NCI-H2227 treated with DMSO at 0.1 percent for 48 hours (cell line): ENCODE measurements around the gene NAT10.
"Not testable (repeated sequence)": the region's sequence is repeated elsewhere in the genome, so short reads cannot be mapped to it uniquely, and the experiment has no call there.

Source experiments
- DNase-seq: peaks from one replicate; lab custom pipeline; 2025; lab: John Stamatoyannopoulos, UW

The NAT10 gene

GRCh38 chr11:34105079-34105956 lies at the start of gene NAT10:
TSS of gene NAT10 (plus strand) at chr11:34105629. CDS start at chr11:34108226, 2,597 bp downstream.
- DNase-seq, result peak; percentile 98

DNA sequence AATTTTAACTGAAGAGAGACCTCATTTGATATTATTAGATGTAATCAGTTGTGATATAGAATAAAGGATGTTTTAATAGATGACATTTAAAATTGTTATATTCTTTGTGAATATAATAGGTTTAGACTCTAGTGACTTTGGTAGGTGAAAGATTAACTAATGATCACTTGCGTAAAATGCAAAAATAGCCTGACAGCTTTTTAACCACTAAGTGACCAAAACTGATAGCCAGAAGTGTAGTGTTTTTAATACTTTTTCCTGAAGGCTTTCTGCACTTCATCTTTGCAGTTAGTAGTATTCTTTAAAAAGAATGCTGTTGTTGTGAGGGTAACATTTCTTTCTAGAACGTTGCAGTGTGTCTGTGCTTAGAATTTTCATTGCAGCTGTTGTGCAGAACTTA lies 48.8 kb upstream of the NAT10 start:
- DNase-seq, result no peak

DNA sequence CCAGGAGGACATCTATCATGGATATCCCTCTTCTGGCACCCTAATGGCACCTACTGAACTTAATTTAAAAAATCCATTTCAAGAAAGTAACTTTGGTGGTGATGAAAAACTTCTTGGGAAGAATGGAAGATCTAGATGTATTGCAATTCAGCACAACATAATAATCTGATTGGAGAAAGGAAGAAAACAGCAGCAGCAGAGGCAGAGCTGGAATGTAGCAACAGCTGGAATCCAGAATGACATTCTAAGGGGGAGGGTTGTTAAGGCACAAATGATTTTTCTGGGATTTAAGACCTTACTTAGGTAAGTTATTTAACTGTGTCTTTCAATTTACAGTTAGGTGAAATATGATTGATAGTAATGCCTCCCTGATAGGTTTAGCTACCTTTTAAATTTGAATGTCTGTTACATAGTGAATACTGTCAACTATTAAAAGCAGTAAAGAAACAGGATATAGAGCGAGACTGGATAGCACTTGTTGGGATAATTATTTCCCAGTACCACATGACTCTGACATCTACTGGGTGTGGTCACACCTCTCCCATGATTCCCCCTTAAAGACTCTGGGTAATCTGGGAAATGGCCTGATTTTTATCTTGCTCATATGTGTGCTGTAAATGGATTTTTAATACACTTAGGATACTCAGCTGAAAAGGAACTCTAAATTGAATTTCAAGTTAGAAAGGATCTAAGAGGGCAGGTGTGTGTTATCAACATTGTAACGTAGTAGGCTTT lies 42.2 kb upstream of the NAT10 start:
- no peak for DNase-seq

DNA sequence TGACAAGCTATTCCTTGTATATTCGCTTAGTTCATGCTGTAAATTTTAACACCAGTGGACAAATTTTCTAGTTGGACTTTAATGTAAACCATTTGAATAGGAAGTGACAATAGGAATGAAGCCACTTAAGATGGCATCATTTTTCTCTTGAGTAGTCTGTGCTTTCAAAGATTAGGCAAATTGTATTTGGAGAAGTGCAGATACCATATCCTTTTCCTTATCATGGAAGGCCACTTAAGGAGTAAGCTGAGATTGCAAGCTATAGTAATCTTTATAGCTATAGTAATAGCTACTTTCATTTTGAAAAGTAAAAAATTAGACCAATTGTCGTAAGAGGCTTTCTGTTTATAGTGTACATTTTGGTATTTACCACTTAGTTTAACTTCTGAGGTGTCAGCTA lies 41.1 kb upstream of the NAT10 start:
- DNase-seq, result no peak

- DNase-seq, result no peak
Observed at GRCh38 chr11:34065505-34066203, 39.8 kb upstream of the NAT10 start.

- not testable (repeated sequence) for DNase-seq
Observed at GRCh38 chr11:34066766-34067165, 38.7 kb upstream of the NAT10 start.

DNA sequence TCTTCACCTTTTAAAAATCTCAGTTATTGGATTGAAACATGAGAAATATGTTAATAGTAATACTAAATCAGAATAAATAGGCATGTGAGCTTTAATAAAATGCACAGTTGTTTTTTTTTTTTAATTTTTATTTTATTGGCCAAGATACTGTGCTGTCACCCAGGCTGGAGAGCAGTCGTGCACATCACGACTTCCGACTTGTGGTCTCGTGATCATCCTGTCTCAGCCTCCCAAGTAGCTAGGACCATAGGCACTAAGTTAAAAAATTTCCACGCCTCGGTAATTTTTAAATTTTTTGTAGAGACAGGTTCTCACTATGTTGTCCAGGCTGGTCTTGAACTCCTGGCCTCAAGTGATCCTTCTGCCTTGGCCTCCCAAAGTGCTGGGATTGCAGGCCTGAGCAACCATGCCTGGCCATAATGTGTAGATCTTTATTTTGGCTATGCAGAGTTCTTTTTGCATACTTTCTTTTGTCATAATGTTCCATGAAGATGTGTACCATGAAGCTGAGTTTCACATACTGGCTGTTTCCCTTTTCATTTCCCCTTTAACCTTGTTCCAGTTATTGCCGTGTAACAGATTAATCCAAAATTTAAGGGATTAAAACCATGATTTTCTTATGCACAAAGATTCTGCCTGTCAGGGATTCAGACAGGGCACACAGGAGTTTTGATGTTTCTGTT lies 37.9 kb upstream of the NAT10 start:
- no peak for DNase-seq

DNA sequence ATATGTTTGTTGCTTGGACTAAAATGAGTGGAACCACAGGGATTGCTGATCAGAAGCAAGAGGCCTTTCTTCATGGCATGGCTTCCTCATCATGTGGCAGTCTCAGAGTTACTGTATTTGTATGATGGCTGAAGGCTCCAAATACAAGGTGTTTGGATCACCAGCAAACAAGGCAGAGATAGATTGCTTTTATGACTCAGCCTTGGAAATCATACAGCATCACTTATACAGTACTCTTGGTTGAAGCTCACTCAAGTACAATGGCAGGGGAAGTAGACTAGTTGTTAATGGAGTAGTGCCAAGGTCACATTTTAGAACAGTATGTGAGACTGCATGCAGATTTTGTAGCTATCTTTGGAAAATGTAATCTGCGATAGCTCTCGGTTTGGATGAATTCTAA lies 37.3 kb upstream of the NAT10 start:
- no peak for DNase-seq

GRCh38 chr11:34071306-34071705 lies 34.1 kb upstream of the NAT10 start:
- DNase-seq, result not testable (repeated sequence)

DNA sequence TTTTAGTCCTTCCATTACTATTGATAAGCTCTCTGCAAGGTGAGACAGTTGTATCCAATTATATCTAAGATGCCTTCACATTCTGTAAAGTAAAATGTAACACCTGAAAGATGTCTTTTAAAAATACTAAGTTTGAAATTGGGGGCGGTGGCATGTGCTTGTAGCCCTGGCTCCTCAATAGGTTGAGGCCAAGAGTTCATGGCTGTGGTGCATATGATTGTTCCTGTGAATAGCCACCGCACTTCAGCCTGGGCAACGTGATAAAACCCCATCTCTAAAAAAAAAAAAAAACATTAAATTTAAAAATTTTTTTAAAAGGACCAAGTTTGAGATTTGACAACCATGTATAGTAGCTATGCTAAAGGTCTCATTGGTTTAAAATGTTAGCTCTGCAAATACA lies 33.4 kb upstream of the NAT10 start:
- no peak for DNase-seq

DNA sequence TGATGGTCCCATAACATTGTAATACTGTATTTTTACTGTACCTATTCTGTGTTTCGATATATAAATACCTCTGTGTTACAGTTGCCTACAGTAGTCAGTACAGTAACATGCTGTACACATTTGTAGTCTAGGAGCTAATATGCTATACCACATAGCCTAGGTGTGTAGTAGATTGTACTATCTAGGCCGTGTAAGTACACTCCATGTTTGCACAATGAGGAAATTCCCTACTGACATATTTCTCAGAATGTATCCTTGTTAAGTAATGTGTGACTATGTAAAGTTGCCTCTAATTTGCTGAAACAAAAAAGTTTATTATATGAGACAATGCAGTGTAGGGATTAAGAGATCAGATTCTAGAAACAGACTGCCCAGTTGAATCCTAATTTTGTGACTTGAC lies 32.6 kb upstream of the NAT10 start:
- no peak for DNase-seq

- DNase-seq, result no peak
Observed at GRCh38 chr11:34074391-34074790, 31.0 kb upstream of the NAT10 start.

GRCh38 chr11:34075178-34075820 lies 30.1 kb upstream of the NAT10 start:
- DNase-seq, result no peak

DNA sequence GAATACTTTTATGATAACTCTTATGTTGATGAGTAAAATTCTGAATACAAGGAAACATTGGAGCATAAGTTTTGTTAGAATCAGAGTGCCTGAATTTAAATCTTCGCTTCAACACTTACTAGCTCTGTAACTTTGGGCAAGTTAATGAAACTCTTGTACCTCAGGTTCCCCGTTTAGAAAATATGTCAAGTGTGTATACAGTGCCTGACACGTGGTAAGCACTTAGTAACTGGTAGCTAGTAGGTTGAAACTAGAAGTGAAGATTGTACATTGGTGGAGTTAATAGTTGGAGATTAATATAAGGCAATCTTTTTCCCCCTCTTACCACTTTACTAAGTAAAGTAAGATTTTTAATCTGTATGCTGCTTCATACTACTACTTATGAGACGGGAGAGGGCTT lies 24.8 kb upstream of the NAT10 start:
- DNase-seq, result no peak

DNA sequence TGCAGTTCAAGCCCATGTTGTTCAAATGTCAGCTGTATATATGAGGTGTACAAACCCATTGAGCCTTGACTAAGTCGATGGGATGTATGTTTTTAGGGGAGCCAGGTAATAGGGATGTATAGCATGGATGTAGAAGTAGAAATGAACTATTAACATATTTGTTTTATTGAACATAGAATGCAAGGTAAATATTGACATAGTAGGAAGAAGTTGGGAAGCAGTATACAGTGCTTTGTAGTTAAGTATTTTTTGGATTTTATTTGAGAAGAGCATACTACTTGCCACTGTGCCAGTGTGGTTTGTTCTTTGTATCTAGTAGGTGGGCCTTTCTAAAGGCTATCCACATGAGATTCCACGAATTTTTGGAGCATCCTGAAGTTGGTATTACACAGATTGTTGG lies 20.8 kb upstream of the NAT10 start:
- DNase-seq, result no peak

GRCh38 chr11:34086554-34087283 lies 18.7 kb upstream of the NAT10 start:
- no peak for DNase-seq

DNA sequence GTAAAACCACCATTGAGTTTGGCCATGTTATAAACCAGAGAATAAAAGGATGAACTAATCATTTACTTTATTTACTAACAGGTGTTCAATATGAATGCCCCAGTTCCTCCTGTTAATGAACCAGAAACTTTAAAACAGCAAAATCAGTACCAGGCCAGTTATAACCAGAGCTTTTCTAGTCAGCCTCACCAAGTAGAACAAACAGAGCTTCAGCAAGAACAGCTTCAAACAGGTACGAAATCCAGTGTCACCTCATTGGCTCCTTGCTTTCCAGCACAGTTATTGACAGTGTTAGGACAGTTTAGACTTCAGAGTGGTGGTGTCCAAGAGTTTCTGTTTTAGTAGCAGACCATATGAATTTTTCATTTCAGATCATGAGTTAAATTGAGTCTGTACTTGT lies 13.6 kb upstream of the NAT10 start:
- DNase-seq, result no peak

- DNase-seq, result not testable (repeated sequence)
Observed at GRCh38 chr11:34094900-34095299, 10.5 kb upstream of the NAT10 start.

DNA sequence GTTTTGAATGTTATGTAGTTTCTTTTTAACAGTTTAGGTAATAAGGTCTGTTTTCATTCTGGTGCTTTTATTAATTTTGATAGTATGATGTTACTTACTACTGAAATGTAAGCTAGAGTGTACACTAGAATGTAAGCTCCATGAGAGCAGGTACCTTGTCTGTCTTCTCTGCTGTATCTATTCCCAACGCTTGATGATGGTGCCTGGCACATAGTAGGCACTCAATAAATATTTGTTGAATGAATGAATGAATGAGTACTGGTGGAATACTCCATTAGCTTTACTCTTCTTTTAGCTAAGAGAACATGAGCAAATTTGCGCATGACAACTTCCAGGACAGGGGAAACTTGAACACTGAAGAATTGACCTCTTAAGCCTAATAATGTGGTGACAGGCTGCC lies 6.6 kb upstream of the NAT10 start:
- DNase-seq, result no peak

GRCh38 chr11:34104680-34105078 lies 750 bp upstream of the NAT10 start:
- no peak for DNase-seq

GRCh38 chr11:34105957-34106504 lies 602 bp downstream of the NAT10 start:
- DNase-seq, result no peak
